ENCODE measurements around the gene FAM107B.

DNA sequence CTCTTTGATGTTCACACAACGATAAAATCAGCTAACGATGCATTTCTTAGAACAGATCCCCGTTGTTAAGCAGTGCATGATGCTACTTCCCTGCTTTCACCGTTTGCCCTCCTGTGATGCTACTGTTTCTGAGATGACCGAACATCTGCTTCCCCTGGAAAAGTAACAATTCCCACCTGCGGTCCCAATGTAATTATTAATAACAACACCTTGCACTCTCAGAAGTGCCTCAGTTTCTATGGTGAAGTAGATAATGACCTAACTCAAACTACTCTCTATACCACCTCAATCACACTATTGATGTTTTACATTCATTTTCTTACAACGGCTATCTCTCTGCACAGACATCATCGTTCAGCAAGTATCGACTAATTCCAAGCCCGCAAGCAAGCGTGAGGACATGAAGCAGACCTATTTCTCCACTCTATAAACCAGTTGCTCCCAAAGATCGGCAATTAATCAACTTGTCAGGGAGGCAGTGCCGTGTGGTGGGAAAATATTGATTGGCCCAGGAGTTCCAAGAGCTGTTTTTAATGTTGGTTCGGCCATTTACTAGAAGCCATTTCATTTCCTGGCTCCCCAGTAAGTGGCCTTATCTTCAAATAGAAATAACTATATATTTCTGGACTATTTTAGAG is 42.7 kb downstream of the FAM107B start:
- TF ChIP-seq, protein P1, sequence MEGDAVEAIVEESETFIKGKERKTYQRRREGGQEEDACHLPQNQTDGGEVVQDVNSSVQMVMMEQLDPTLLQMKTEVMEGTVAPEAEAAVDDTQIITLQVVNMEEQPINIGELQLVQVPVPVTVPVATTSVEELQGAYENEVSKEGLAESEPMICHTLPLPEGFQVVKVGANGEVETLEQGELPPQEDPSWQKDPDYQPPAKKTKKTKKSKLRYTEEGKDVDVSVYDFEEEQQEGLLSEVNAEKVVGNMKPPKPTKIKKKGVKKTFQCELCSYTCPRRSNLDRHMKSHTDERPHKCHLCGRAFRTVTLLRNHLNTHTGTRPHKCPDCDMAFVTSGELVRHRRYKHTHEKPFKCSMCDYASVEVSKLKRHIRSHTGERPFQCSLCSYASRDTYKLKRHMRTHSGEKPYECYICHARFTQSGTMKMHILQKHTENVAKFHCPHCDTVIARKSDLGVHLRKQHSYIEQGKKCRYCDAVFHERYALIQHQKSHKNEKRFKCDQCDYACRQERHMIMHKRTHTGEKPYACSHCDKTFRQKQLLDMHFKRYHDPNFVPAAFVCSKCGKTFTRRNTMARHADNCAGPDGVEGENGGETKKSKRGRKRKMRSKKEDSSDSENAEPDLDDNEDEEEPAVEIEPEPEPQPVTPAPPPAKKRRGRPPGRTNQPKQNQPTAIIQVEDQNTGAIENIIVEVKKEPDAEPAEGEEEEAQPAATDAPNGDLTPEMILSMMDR (IDR thresholded peaks at IDR 0.05): no peak
- TF ChIP-seq POLR2A (IDR thresholded peaks at IDR 0.05): no peak
- no peak for TF ChIP-seq POLR2AphosphoS5 (IDR thresholded peaks at IDR 0.05)

Data from gastroesophageal sphincter (tissue), 3 donors.